Stomach (tissue), 4 donors: ENCODE data around the gene TLR7.

Experiments used
- POLR2A ChIP-seq, 4 donors: fragments of 450-650 bp; IDR thresholded peaks; one replicate each; pipeline ENCODE4 v1.6.1; 2016; ENCODE audit warnings: antibody characterized with exemption in 4 of 4, control low read depth in 2 of 4, mild to moderate bottlenecking in 1 of 4, moderate library complexity in 1 of 4
- TF ChIP-seq, protein P1 (sequence below), 7 experiments: fragments of 450-650 bp in 4 of 7; fragments of 200-600 bp in 3 of 7; sonication (generic) in 3 of 7; IDR thresholded peaks; one replicate each; pipeline ENCODE4 v1.5.1; 2016 to 2019; ENCODE audit warnings: antibody characterized with exemption in 7 of 7, control low read depth in 2 of 7, mild to moderate bottlenecking in 1 of 7

DNA sequence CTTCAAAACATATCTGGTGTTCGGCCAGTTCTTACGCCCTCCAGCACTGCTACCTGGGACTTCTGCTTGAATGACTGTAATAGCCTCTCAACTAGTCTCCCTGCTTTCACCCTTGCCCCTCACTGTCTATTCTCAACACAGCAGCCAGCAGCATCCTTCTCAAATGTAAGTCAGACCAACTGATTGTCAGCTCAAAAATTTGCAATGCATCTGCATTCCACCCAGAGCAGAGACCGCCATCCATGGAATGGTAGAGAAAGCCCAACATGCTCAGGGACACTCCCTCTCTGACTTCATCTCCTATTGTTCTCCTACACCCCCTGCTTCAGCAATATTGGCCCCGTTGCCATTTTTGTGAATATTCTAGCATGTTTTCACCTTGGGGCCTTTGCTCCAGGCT lies 5.9 kb downstream of the TLR7 start:
- TF ChIP-seq, protein P1, sequence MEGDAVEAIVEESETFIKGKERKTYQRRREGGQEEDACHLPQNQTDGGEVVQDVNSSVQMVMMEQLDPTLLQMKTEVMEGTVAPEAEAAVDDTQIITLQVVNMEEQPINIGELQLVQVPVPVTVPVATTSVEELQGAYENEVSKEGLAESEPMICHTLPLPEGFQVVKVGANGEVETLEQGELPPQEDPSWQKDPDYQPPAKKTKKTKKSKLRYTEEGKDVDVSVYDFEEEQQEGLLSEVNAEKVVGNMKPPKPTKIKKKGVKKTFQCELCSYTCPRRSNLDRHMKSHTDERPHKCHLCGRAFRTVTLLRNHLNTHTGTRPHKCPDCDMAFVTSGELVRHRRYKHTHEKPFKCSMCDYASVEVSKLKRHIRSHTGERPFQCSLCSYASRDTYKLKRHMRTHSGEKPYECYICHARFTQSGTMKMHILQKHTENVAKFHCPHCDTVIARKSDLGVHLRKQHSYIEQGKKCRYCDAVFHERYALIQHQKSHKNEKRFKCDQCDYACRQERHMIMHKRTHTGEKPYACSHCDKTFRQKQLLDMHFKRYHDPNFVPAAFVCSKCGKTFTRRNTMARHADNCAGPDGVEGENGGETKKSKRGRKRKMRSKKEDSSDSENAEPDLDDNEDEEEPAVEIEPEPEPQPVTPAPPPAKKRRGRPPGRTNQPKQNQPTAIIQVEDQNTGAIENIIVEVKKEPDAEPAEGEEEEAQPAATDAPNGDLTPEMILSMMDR (IDR thresholded peaks at IDR 0.05): no peak
- no peak for TF ChIP-seq POLR2A (IDR thresholded peaks at IDR 0.05)
